Spleen (tissue), 7 donors: Measurements from ENCODE around the gene OLFML3.

Experiments used
- POLR2A ChIP-seq, 3 donors: fragments of 450-650 bp; IDR thresholded peaks; one replicate each; pipeline ENCODE4 v1.5.1; 2017; ENCODE audit warnings: antibody characterized with exemption in 3 of 3, mild to moderate bottlenecking in 1 of 3
- POLR2AphosphoS5 ChIP-seq, 3 donors: sonication (generic); formaldehyde crosslinking; IDR thresholded peaks; one replicate each; pipeline ENCODE4 v1.5.1; 2017; ENCODE audit warnings: antibody characterized with exemption in 3 of 3
- TF ChIP-seq, protein P1 (sequence below), 11 experiments: fragments of 200-600 bp in 7 of 11; fragments of 450-650 bp in 4 of 11; sonication (generic) in 4 of 11; IDR thresholded peaks in 8 of 11; conservative IDR thresholded peaks in 3 of 11; 1 replicate in 7 of 11; 2 replicates in 4 of 11; pipeline versions ENCODE4 v1.4.0 to v1.8.0; 2016 to 2021; ENCODE audit warnings: antibody characterized with exemption in 11 of 11, inconsistent platforms in 4 of 11, mild to moderate bottlenecking in 1 of 11
- donor health status: DM: no; HTN: no; CAD: no; lungs with moderate emphysema.
- donor health status: DM: no; HTN: no; CAD: no.
- donor health status: DM: no; HTN: no; CAD: no.

DNA sequence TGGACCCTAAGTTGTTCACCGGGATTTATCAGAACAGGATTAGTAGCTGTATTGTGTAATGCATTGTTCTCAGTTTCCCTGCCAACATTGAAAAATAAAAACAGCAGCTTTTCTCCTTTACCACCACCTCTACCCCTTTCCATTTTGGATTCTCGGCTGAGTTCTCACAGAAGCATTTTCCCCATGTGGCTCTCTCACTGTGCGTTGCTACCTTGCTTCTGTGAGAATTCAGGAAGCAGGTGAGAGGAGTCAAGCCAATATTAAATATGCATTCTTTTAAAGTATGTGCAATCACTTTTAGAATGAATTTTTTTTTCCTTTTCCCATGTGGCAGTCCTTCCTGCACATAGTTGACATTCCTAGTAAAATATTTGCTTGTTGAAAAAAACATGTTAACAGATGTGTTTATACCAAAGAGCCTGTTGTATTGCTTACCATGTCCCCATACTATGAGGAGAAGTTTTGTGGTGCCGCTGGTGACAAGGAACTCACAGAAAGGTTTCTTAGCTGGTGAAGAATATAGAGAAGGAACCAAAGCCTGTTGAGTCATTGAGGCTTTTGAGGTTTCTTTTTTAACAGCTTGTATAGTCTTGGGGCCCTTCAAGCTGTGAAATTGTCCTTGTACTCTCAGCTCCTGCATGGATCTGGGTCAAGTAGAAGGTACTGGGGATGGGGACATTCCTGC, 3.9 kb upstream of the OLFML3 start:
- no peak for TF ChIP-seq POLR2A (IDR thresholded peaks at IDR 0.05)
- TF ChIP-seq, protein P1, sequence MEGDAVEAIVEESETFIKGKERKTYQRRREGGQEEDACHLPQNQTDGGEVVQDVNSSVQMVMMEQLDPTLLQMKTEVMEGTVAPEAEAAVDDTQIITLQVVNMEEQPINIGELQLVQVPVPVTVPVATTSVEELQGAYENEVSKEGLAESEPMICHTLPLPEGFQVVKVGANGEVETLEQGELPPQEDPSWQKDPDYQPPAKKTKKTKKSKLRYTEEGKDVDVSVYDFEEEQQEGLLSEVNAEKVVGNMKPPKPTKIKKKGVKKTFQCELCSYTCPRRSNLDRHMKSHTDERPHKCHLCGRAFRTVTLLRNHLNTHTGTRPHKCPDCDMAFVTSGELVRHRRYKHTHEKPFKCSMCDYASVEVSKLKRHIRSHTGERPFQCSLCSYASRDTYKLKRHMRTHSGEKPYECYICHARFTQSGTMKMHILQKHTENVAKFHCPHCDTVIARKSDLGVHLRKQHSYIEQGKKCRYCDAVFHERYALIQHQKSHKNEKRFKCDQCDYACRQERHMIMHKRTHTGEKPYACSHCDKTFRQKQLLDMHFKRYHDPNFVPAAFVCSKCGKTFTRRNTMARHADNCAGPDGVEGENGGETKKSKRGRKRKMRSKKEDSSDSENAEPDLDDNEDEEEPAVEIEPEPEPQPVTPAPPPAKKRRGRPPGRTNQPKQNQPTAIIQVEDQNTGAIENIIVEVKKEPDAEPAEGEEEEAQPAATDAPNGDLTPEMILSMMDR (IDR thresholded peaks at IDR 0.05 in 8 of 11, conservative IDR thresholded peaks at IDR 0.05 in 3 of 11) = no peak
- TF ChIP-seq POLR2AphosphoS5 (IDR thresholded peaks at IDR 0.05) = no peak
